ENCODE results near the gene OR52E6.
A peak's percentile ranks its signal among the peaks of the same experiment; 100 is the strongest.

Gene OR52E6

DNA sequence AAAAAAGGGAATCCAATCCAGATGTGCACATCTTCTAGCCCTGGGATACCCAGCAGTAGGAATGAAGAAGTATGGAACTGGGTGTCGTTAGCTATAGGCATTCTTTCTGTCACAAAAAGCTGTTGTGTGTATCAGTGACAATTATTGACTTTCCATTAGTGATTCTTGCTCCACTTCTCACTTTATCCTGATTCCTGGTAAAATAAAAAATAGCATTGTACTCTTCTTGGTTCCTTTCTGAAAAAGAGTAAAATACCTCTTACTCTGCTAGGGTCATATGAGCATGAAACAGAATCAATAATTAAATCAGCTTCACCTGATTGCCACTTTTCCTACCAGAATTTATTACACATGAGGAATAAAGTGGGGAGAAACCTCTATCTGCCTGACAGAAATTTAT lies at the start of gene OR52E6:
TSS of gene OR52E6 (minus strand) at position 101 of the 400 bp plus-strand sequence. CDS start at position 101, 0 bp downstream.
- DNase-seq (ENCODE audit: low spot score): no peak
- TF ChIP-seq CTCF (IDR thresholded peaks at IDR 0.05; ENCODE audit: extremely low read depth, missing control alignments): no peak

- TF ChIP-seq CTCF (IDR thresholded peaks at IDR 0.05; ENCODE audit: extremely low read depth, missing control alignments): no peak
- DNase-seq (ENCODE audit: low spot score): peak; percentile 10
Measured at GRCh38 chr11:5891216-5891800, 49.6 kb upstream of the OR52E6 start.

- no peak for DNase-seq (ENCODE audit: low spot score)
- no peak for TF ChIP-seq CTCF (IDR thresholded peaks at IDR 0.05; ENCODE audit: extremely low read depth, missing control alignments)
Measured at GRCh38 chr11:5887661-5888060, 46.0 kb upstream of the OR52E6 start.

DNA sequence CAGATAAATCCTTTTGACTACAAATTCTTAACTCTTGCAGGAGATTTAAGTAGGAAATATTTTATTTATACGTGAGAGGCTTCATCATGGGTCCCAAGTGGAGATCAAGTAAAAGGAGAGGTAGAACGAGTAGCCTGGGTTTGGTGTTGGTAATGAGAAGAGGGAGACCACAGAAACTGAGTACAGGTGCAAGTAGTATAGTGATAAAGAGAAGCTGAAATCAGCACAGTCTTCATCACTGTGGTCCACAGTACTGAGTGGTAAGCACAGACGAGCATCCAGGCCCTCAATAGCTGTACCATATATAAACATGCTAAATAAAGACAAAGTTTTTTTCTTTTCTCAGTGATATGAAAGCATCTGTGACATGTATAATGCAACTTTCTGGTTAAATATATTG lies 45.5 kb upstream of the OR52E6 start:
- no peak for DNase-seq (ENCODE audit: low spot score)

DNA sequence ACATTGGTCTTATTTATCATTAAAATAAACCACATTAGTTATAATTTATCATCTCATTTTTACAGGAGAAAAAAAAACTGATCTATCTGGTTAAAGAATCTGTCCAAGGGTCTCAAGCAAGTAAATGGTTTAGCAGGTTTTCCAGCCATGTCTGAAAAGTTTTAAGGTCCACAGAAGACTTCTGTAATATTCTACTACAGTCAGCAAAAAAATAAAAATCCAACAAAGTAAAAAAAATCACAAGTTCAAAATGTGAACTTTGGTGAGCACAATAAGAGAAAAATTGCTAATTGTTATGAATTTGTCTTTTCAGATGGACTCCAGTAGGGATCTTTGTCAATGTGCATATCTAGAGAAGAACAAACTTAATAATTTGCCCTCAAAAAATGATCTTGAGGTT lies 40.1 kb upstream of the OR52E6 start:
- TF ChIP-seq CTCF (IDR thresholded peaks at IDR 0.05; ENCODE audit: extremely low read depth, missing control alignments): no peak
- no peak for DNase-seq (ENCODE audit: low spot score)

More for the DNA sequence above, 45.5 kb upstream of the OR52E6 start:
- TF ChIP-seq CTCF (IDR thresholded peaks at IDR 0.05; ENCODE audit: extremely low read depth, missing control alignments): no peak

DNA sequence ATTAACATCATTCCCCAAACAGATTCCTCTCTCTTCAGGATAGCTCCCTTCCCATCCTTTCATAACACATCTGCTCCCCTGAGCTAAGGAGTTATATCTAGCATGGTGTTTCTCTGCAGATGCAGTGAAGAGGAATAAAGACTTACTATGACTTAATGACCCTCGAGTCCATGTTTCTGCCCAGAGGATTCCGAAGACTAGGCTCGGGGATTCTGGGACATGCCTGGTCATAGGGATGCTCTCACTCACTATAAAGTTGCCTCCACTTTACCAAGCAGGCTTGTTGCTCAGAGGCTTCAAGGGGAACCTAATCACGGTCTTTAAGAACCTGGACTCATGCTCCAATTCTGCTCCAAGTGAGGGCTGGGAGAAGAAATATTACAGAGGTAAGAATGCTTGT lies 38.6 kb upstream of the OR52E6 start, which contains the start of gene OR52E4:
TSS of gene OR52E4 (plus strand) at position 301 of the 400 bp plus-strand sequence. CDS start 3,664 bp downstream, outside the sequence.
- DNase-seq (ENCODE audit: low spot score): no peak
- no peak for TF ChIP-seq CTCF (IDR thresholded peaks at IDR 0.05; ENCODE audit: extremely low read depth, missing control alignments)

DNA sequence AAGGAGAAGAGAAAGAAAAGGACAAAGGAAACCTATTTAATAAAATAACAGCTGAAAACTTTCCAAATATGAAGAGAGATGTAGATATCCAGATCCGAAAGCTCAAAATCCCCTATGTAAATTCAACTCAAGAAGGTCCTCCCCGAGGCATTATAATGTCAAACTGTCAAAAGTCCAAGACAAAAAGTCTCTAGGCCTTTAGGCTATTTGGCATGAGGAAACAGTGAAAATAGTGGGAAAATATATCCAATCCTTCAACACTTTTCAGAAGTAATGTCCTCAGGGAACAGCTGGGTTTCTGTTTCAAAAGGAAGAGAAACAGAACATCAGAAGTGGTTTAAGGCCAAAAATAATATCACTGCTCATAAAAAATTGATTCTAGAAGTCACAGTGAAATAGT lies 36.9 kb upstream of the OR52E6 start:
- DNase-seq (ENCODE audit: low spot score): no peak
- no peak for TF ChIP-seq CTCF (IDR thresholded peaks at IDR 0.05; ENCODE audit: extremely low read depth, missing control alignments)
